C1 segment of cervical spinal cord (tissue), 14 donors: ENCODE measurements around the gene HSF5.
"Not testable (repeated sequence)": the region's sequence is repeated elsewhere in the genome, so short reads cannot be mapped to it uniquely, and the experiment has no call there.

ENCODE experiments used
- DNase-seq, 14 donors: peaks; one replicate each; lab custom pipeline; 2025; lab: John Stamatoyannopoulos, UW

HSF5 gene

GRCh38 chr17:58488428-58488890 is 251 bp upstream of the HSF5 start:
- DNase-seq, result no peak

- DNase-seq, result no peak
Measured at GRCh38 chr17:58484600-58484999, 3.6 kb downstream of the HSF5 start.

GRCh38 chr17:58481798-58482197 is 6.4 kb downstream of the HSF5 start:
- not testable (repeated sequence) for DNase-seq

GRCh38 chr17:58480090-58480489 is 8.1 kb downstream of the HSF5 start:
- no peak for DNase-seq

- no peak for DNase-seq
Measured at GRCh38 chr17:58476812-58477211, 11.4 kb downstream of the HSF5 start.

- DNase-seq, result no peak
Measured at GRCh38 chr17:58475985-58476384, 12.2 kb downstream of the HSF5 start.

GRCh38 chr17:58470356-58470755 is 17.9 kb downstream of the HSF5 start:
- no peak for DNase-seq

- DNase-seq, result no peak
Measured at GRCh38 chr17:58468944-58469343, 19.3 kb downstream of the HSF5 start.

GRCh38 chr17:58455491-58455890 is 32.7 kb downstream of the HSF5 start:
- no peak for DNase-seq

- DNase-seq, result no peak
Measured at GRCh38 chr17:58452738-58453137, 35.5 kb downstream of the HSF5 start.

GRCh38 chr17:58447039-58447975 is 40.9 kb downstream of the HSF5 start:
- DNase-seq, result peak in 5 of 14 donors; percentile 0 to 9 (median 3)

GRCh38 chr17:58446086-58446485 is 42.1 kb downstream of the HSF5 start:
- no peak for DNase-seq

- no peak for DNase-seq
Measured at GRCh38 chr17:58436805-58437239, 51.4 kb downstream of the HSF5 start.

- DNase-seq, result no peak
Measured at GRCh38 chr17:58436245-58436644, 52.0 kb downstream of the HSF5 start.

GRCh38 chr17:58432806-58433573 is 55.2 kb downstream of the HSF5 start:
- no peak for DNase-seq

- DNase-seq, result no peak
Measured at GRCh38 chr17:58427807-58428206, 60.4 kb downstream of the HSF5 start.

GRCh38 chr17:58421711-58422110 is 66.5 kb downstream of the HSF5 start:
- DNase-seq, result no peak

- no peak for DNase-seq
Measured at GRCh38 chr17:58420827-58421226, 67.4 kb downstream of the HSF5 start.

- DNase-seq, result peak in 12 of 14 donors; percentile 31 to 97 (median 58)
Measured at GRCh38 chr17:58417300-58418092, 70.7 kb downstream of the HSF5 start, which contains the start of gene RNF43. Gene RNF43 (minus strand): TSS chr17:58417534. CDS start chr17:58415577, 1,957 bp downstream.

GRCh38 chr17:58416937-58417299 is 71.3 kb downstream of the HSF5 start:
- no peak for DNase-seq

- DNase-seq, result no peak
Measured at GRCh38 chr17:58416396-58416795, 71.8 kb downstream of the HSF5 start.
